ENCODE results near the gene STAT5B.
"Not testable (repeated sequence)": the region's sequence is repeated elsewhere in the genome, so short reads cannot be mapped to it uniquely, and the experiment has no call there.

The STAT5B gene

GRCh38 chr17:42233994-42234393 lies 42.2 kb downstream of the STAT5B start:
- no peak for DNase-seq (ENCODE audit: low read depth in 2 of 2)

GRCh38 chr17:42233156-42233555 lies 43.0 kb downstream of the STAT5B start:
- DNase-seq (ENCODE audit: low read depth in 2 of 2) = no peak

DNA sequence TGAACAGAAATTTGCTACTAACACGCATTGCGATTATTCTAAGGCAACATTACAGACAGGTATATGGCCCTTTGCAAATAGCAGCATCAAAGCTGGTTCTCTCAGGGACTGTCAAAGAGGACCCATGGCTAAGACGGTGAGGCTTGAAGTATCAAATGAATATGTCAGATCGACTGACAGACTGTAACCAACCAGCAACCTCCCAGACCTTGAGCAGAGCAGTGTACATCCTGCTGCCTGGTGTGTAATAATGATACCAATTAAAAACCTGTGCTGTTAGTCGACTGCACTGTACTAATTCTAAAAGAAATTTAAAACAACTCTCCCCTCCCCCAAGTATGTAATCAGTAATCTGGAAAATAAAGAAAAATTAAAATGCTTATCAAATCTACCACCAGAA lies 46.0 kb downstream of the STAT5B start:
- DNase-seq (ENCODE audit: low read depth in 2 of 2) = no peak

DNA sequence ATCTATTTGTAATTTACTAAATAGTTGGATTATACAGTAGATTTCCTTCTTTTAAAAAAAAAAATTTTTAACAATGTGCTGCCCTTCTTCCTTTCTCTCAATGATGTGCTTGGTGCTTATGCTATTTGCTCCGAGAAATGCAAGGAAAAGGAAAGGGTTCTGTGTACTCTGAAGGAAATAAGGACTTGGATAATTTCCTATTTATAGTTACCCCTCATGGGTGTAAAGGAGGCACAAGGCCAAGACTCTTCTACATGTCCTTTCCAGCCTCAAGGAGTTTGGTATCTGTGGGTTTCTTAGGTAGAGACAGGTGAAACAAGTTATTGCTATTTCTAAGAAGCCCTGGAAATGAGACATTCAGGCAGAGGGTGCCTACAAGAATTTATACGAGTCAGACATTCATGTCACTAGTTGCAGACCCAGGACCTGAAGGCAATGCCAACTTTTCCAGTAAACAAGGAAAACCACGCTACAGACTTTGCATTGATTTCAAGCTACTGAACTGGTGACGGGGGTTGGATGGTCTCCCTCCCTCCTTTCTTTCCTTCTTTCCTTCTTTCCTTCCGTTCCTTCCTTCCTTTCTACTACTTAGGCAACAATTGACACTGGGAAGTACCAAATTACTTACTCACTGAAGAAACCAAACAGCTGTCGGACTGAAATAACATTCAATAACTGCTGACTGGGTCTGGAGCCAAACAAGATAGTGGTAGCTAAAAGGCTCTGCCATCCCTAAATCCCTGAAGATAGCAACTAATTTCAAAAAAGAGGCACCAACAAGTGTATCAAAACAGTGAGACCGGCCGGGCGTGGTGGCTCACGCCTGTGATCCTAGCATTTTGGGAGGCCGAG lies 48.1 kb downstream of the STAT5B start:
- DNase-seq (ENCODE audit: low read depth in 2 of 2) = no peak

- no peak for DNase-seq (ENCODE audit: low read depth in 2 of 2)
Observed at GRCh38 chr17:42225646-42226045, 50.5 kb downstream of the STAT5B start.

DNA sequence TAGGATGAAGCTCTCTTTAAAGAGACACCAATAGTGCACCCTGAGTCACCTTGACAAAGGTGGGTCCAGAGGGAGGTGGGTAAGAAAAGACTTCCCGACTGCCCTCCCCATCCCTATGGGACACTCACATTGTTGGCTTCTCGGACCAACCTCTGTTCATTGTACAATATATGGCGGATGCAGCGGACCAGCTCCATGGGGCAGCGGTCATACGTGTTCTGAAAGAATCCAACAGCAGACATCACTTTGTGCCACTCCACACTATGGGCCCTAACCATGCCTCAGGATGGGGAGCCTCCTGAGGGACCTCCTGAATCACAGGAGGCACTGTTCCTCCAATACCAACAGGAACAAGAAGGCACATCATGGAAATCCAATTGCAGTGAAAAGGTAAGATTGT lies 51.5 kb downstream of the STAT5B start:
- DNase-seq (ENCODE audit: low read depth in 2 of 2) = no peak

DNA sequence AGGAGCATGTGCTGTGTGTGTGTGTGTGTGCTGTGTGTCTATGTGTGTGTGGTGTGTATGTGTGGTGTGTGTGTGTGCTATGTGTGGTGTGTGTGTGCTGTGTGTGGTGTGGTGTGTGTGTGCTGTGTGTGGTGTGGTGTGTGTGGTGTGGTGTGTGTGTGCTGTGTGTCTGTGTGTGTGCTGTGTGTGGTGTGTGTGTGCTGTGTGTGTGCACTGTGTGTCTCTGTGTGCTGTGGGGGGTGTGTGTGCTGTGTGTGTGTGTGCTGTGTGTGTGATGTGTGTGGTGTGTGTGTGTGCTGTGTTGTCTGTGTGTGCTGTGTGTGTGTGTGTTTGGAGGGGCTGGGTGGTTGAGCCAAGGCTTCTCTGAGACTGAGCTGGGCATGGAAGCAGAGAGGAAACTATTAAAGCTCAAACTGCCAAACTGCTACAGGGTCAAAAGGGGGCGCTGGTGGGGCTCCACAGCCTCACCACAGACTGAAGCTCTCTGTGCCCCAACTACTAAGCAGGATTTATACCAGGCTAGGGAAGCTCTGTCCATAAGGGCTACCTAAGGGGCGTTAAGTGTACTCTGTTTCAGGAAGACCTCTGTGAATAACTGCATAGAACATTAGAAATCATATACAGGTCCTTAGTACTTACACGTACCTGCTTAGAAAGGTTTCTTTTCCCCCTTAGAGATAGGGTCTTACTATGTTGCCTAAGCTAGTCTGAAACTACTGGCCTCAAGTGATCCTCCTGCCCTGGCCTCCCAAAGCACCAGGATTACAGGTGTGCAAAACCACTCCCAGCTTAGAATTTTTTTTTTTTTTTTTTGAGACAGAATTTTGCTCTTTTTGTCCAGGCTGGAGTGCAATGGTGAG lies 54.1 kb downstream of the STAT5B start:
- DNase-seq (ENCODE audit: low read depth in 2 of 2) = peak; percentile 31 to 53

DNA sequence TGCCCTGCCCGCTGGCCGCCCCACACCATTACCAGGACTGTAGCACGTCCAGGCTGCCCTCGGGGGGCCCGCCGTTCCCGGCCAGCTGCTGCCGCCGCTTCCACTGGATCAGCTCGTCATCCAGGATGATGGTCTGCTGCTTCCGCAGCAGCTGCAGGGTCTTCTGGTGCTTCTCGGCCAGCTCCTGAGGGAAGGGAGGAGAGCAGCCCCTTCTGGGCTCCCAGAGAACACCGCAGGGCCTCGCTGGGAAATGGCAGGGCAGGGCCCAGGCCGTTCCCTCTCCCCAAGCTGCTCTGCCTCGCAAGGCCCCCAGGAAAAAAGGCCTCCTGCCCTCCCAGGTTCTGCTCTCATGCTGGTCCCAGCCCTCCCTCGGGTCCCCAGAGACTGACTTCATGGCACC lies 56.9 kb downstream of the STAT5B start:
- DNase-seq (ENCODE audit: low read depth in 2 of 2) = not testable (repeated sequence)

- DNase-seq (ENCODE audit: low read depth in 2 of 2) = no peak
Observed at GRCh38 chr17:42214156-42214555, 62.0 kb downstream of the STAT5B start.

GRCh38 chr17:42212382-42212781 lies 63.8 kb downstream of the STAT5B start:
- no peak for DNase-seq (ENCODE audit: low read depth in 2 of 2)

DNA sequence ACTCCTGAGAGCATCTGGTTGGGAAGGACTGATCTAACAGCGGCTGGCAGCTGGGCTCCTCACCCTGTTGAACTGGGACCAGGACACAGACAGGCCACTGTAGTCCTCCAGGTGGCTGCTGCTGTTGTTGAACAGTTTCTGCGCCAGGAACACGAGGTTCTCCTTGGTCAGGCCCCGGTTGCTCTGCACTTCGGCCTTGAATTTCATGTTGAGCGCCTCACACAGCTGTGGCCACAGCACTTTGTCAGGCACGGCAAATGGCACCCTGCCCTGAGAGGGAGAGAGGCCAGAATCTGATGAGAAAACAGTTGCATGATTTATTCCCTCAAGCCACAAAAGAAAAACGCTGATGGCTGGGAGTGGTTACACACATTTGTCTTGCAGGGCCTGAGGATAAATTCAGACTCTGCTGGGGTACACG lies 64.3 kb downstream of the STAT5B start:
- DNase-seq (ENCODE audit: low read depth in 2 of 2) = not testable (repeated sequence)

- no peak for DNase-seq (ENCODE audit: low read depth in 2 of 2)
Observed at GRCh38 chr17:42210046-42210445, 66.1 kb downstream of the STAT5B start.

GRCh38 chr17:42206153-42206612 lies 70.0 kb downstream of the STAT5B start:
- not testable (repeated sequence) for DNase-seq (ENCODE audit: low read depth in 2 of 2)

DNA sequence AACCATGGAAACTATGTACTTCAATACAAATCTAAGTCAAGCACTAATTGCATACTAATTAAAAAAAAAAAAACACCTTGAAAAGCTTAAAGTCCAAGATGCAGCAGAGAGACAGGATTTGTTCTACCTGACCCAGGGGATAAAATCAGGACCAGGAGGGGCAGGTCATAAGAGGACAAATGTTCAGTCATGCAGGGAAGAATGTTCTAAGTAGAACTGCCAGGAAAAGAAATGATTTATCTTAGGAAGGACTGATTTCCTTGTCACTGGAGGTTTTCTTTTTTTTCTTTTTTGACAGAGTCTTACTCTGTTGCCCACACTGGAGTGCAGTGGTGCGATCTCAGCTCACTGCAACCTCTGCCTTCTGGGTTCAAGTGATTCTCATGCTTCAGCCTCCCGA lies 72.8 kb downstream of the STAT5B start:
- no peak for DNase-seq (ENCODE audit: low read depth in 2 of 2)

GRCh38 chr17:42202696-42203095 lies 73.5 kb downstream of the STAT5B start:
- no peak for DNase-seq (ENCODE audit: low read depth in 2 of 2)

GRCh38 chr17:42202159-42202558 lies 74.0 kb downstream of the STAT5B start:
- no peak for DNase-seq (ENCODE audit: low read depth in 2 of 2)

DNA sequence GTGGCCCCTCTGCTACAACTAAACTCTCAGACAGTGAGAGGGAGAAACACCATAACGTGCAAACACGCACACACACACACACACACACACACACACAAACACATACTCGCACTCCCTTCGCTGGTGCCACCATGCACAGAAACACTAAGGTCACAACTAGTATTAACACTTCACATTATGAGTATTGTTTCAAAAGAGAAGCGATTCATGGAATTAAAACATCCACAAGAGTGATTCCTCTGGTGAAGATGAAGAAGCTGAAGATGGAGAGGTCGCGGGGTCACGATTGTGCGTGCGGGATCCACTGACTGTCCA lies 74.8 kb downstream of the STAT5B start:
- no peak for DNase-seq (ENCODE audit: low read depth in 2 of 2)

DNA sequence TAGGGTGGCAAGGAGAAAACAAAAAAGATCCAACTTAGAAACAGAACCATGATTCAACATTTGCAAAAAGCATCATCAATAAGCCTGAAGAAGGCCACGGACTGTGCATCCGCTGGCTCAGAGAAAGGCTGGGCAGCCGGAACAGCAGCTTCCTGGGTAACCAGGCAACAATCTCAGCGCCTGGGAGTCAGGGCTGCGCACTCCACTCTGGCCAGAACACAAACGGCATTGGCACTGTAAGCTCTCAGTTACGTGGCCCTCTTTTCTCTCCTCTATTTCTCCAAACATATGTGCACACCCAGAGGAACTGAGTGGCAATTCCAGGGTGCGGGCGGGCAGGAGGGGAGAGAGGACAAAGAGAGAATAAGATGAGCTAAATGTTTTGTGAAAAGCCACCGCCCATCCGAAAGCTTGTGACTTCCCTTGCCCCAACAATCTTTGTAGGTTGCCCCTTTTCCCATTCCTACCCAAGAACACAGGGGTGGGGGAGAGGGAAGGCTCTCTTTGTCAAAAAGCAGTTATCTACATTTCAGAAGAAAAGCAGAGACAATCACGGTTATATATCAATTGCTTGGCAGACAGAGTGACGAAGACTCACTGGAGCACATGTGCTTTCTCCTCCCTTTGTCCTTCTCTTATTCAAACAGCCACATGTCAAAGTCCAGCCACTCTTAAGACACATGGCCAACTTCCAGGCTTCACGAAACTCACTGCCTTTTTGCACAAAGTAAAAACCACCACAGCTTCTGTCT lies 75.3 kb downstream of the STAT5B start:
- no peak for DNase-seq (ENCODE audit: low read depth in 2 of 2)

DNA sequence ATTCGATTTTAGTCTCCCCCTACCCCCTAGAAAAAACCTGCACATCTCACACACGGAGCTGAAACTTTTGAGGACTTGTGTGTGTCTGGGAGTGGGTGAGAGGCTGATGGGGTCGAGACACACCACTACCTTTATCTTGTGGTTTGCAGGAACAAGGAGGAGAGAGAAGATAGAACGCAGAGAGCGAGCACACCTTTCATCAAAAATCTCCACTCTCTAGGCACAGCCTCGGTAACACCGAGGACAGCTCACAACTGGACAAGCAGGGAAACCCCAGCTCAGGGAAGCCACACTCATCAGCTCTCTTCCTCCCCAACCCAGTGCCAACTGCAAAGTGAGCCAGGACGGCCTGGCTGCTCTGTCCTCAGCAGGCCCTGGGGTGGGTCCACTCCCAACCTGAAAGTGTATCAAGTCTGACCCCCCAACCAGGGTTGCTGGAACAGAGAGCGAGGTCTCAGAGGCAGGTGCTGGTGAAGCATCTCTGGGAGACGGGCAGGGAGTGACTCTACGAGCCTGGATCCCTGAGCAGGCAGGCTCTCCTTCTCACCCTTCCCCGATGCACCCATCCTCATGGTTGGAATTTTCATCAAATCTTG lies 76.7 kb downstream of the STAT5B start:
- DNase-seq (ENCODE audit: low read depth in 2 of 2) = no peak

- DNase-seq (ENCODE audit: low read depth in 2 of 2) = no peak
Observed at GRCh38 chr17:42198897-42199296, 77.3 kb downstream of the STAT5B start.

GRCh38 chr17:42197564-42198156 lies 78.5 kb downstream of the STAT5B start:
- DNase-seq (ENCODE audit: low read depth in 2 of 2) = no peak

Measured in activated CD4-positive, alpha-beta T cell treated with anti-CD3 and anti-CD28 coated beads for 24 hours (primary cell).